ENCODE data around the gene TEX10.

GRCh38 chr9:100277166-100277979, 75.4 kb downstream of the TEX10 start:
- TF ChIP-seq EZH2 (IDR thresholded peaks at IDR 0.05) (no peak), POLR2AphosphoS5 (IDR thresholded peaks at IDR 0.05; ENCODE audit: borderline replicate concordance, low read depth, low read length) (no peak), FOXP2 (optimal IDR thresholded peaks at IDR 0.05; ENCODE audit: control extremely low read depth, extremely low read length, insufficient read depth) (no peak)
